ENCODE results near the gene WWOX. TPM values are rescaled to one million over a fixed set of nuclear protein-coding genes. Genes with fewer than 3 reads are reported as not detected.

Gene WWOX
- total and polyA plus RNA-seq, 2 of the 13 experiments (the other 11 are each of a cell fraction or from before 2014, with no cell fraction given): 9.1 to 37.4 TPM

DNA sequence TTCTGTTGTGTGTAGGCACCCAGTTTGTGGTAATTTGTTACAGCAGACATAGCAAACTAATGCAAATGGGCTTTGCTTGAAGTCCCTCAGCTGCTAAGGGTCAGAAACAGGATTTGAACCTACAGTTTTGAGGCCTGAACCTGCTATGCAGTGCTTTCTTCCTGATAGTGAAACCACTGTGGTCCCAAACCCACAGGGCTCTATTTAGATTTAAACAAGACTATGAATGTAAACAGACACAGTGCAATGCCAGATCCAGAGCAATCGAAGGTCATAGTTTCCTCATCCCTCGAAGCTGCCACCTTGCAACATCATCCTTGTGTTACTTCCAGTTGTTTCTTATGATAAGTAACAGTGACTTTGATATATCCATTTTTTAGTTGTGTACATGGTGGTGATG lies 630.2 kb downstream of the WWOX start (continued):
- TF ChIP-seq, protein P1, sequence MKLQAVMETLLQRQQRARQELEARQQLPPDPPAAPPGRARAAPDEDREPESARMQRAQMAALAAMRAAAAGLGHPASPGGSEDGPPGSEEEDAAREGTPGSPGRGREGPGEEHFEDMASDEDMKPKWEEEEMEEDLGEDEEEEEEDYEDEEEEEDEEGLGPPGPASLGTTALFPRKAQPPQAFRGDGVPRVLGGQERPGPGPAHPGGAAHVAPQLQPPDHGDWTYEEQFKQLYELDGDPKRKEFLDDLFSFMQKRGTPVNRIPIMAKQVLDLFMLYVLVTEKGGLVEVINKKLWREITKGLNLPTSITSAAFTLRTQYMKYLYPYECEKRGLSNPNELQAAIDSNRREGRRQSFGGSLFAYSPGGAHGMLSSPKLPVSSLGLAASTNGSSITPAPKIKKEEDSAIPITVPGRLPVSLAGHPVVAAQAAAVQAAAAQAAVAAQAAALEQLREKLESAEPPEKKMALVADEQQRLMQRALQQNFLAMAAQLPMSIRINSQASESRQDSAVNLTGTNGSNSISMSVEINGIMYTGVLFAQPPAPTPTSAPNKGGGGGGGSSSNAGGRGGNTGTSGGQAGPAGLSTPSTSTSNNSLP (IDR thresholded peaks at IDR 0.05; ENCODE audit: low read depth, low read length): peak; percentile 86
- TF ChIP-seq AHDC1 (CRISPR knock-in tag; IDR thresholded peaks at IDR 0.05; ENCODE audit: borderline replicate concordance) (peak; percentile 54; the same call in 1 of the 2 replicates), SMYD3 (CRISPR knock-in tag; IDR thresholded peaks at IDR 0.05) (no peak), ZNF124 (CRISPR knock-in tag; IDR thresholded peaks at IDR 0.05) (peak; percentile 85), ZNF614 (CRISPR knock-in tag; IDR thresholded peaks at IDR 0.05; ENCODE audit: borderline replicate concordance) (peak; percentile 40; the same call in 1 of the 2 replicates), SALL1 (CRISPR knock-in tag; IDR thresholded peaks at IDR 0.05) (peak; percentile 85; the same call in 1 of the 2 replicates), ZNF207 (IDR thresholded peaks at IDR 0.05; ENCODE audit: borderline replicate concordance) (no peak), CCAR2 (optimal IDR thresholded peaks at IDR 0.05; ENCODE audit: low read depth, low read length) (peak; percentile 14), FOXO4 (CRISPR knock-in tag; conservative IDR thresholded peaks at IDR 0.05) (no peak), ZZZ3 (CRISPR knock-in tag; IDR thresholded peaks at IDR 0.05; ENCODE audit: borderline replicate concordance) (no peak), HDAC6 (IDR thresholded peaks at IDR 0.05; ENCODE audit: low read depth, low read length) (no peak), MIER3 (CRISPR knock-in tag; IDR thresholded peaks at IDR 0.05; ENCODE audit: borderline replicate concordance) (peak; percentile 63; the same call in 1 of the 2 replicates), SMAD3 (CRISPR knock-in tag; IDR thresholded peaks at IDR 0.05) (peak; percentile 41; the same call in 1 of the 2 replicates), ATF3 (CRISPR knock-in tag; IDR thresholded peaks at IDR 0.05) (0 out of 2 replicates have a peak, but pooled peaks have one; percentile 30), NONO (IDR thresholded peaks at IDR 0.05) (no peak), NONO (CRISPR knock-in tag; conservative IDR thresholded peaks at IDR 0.05) (no peak), REST (IDR thresholded peaks at IDR 0.05; ENCODE audit: borderline replicate concordance in 1 of 2, low read depth in 1 of 2, low read length in 2 of 2) (no peak)
